Retinal pigment epithelial cell (primary cell): ENCODE measurements around the gene VIT.

Source experiments
- DNase-seq: peaks from one replicate; pipeline ENCODE4 v3.0.0-alpha.2; 2010; ENCODE audit warnings: low read depth
- H3K4me3 ChIP-seq: 2 replicates; pipeline ENCODE4 v1.5.1; 2011; ENCODE audit warnings: mild to moderate bottlenecking, low read length, control low read depth, moderate library complexity
- TF ChIP-seq, protein P1 (sequence below): conservative IDR thresholded peaks from 2 replicates; pipeline ENCODE4 v1.5.1; 2011; ENCODE audit warnings: low read depth, low read length, control low read depth, inconsistent platforms

VIT gene

GRCh38 chr2:36696533-36696932 lies at the start of gene VIT:
Gene VIT (plus strand): TSS chr2:36696707. CDS start chr2:36716371, 19,664 bp downstream.
- TF ChIP-seq, protein P1, sequence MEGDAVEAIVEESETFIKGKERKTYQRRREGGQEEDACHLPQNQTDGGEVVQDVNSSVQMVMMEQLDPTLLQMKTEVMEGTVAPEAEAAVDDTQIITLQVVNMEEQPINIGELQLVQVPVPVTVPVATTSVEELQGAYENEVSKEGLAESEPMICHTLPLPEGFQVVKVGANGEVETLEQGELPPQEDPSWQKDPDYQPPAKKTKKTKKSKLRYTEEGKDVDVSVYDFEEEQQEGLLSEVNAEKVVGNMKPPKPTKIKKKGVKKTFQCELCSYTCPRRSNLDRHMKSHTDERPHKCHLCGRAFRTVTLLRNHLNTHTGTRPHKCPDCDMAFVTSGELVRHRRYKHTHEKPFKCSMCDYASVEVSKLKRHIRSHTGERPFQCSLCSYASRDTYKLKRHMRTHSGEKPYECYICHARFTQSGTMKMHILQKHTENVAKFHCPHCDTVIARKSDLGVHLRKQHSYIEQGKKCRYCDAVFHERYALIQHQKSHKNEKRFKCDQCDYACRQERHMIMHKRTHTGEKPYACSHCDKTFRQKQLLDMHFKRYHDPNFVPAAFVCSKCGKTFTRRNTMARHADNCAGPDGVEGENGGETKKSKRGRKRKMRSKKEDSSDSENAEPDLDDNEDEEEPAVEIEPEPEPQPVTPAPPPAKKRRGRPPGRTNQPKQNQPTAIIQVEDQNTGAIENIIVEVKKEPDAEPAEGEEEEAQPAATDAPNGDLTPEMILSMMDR: no peak
- no peak within 1 kb of the TSS for H3K4me3 ChIP-seq
- DNase-seq: no peak

GRCh38 chr2:36650031-36650829 lies 46.3 kb upstream of the VIT start:
- H3K4me3 ChIP-seq: no peak overlapping the region
- TF ChIP-seq, protein P1: no peak
- no peak for DNase-seq

- TF ChIP-seq, protein P1: no peak
- H3K4me3 ChIP-seq: no peak overlapping the region
- no peak for DNase-seq
Measured at GRCh38 chr2:36653155-36653554, 43.4 kb upstream of the VIT start.

GRCh38 chr2:36653967-36654694 lies 42.4 kb upstream of the VIT start:
- TF ChIP-seq, protein P1: no peak
- no peak for DNase-seq
- H3K4me3 ChIP-seq: no peak overlapping the region

DNA sequence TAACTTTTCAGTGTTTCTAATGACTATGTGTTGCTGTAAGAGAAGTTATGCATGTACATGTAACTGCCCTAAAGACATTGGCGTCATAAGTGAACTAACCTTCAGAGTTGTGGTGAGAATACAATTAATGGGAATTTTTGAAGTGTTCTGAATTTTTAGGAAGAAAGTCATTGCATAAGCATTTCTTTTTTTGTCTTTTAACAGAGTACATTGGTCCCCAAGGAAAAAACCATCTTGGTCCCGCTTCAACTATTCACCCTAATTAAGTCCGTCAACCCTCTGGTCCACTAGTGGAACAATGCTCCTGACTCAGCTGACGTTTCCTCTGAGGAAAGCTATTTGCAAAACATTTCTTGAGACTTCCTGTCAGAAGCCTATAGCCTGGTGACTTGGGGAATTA lies 41.1 kb upstream of the VIT start:
- no peak for DNase-seq
- no peak overlapping the region for H3K4me3 ChIP-seq
- TF ChIP-seq, protein P1: no peak

DNA sequence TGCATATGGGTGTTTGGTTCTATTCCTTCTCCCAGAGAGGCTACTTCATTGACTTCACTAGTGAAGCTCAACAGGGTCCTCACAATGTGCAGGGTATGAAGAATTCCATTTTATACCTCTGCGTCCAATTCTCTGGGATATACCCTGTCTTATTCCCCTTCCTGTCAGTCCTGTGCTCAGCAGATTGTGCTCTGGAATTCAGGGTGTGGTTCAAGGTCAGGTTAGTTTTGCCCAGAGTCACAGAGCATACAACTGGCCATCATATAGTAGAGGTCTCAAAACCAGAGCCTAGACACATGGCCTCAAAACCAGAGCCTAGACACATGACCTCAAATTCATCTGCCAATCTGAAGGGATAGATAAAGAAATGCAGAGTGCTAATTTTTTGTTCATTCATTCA lies 38.8 kb upstream of the VIT start:
- no peak overlapping the region for H3K4me3 ChIP-seq
- no peak for DNase-seq
- TF ChIP-seq, protein P1: no peak

- no peak for DNase-seq
- TF ChIP-seq, protein P1: no peak
- no peak overlapping the region for H3K4me3 ChIP-seq
Measured at GRCh38 chr2:36658277-36658748, 38.2 kb upstream of the VIT start.
